Neutrophil (primary cell): ENCODE measurements around the gene NR3C2.

Source experiments
- H3K27ac ChIP-seq: fragments of 200-600 bp; sonication (generic); 2 replicates; pipeline ENCODE4 v1.5.1; 2016; ENCODE audit warnings: mild to moderate bottlenecking, moderate library complexity
- H3K27me3 ChIP-seq: fragments of 200-600 bp; sonication (generic); 2 replicates; pipeline ENCODE4 v1.6.0; 2016; ENCODE audit warnings: mild to moderate bottlenecking
- H3K36me3 ChIP-seq: fragments of 200-600 bp; sonication (generic); 2 replicates; pipeline ENCODE4 v1.5.1; 2017
- H3K4me1 ChIP-seq, 2 experiments: fragments of 200-600 bp in 1 of 2; sonication (generic) in 1 of 2; 1 replicate in 1 of 2; 2 replicates in 1 of 2; pipeline versions ENCODE4 v1.5.1 to v1.6.1; 2013 to 2016; ENCODE audit warnings: low read depth in 1 of 2, low read length in 1 of 2, mild to moderate bottlenecking in 1 of 2, moderate library complexity in 1 of 2; ENCODE audit not compliant: control insufficient read depth in 1 of 2, insufficient read depth in 1 of 2
- H3K4me3 ChIP-seq, 2 experiments: fragments of 200-600 bp in 1 of 2; sonication (generic) in 1 of 2; 1 replicate in 1 of 2; 2 replicates in 1 of 2; pipeline ENCODE4 v1.5.1; 2013 to 2016; ENCODE audit warnings: low read depth in 1 of 2, low read length in 1 of 2, mild to moderate bottlenecking in 1 of 2, moderate library complexity in 1 of 2
- H3K9me3 ChIP-seq: fragments of 200-600 bp; sonication (generic); 2 replicates; pipeline ENCODE4 v1.5.1; 2016
- CTCF ChIP-seq: fragments of 200-600 bp; sonication (generic); IDR thresholded peaks from 2 replicates; pipeline ENCODE4 v1.5.1; 2016; ENCODE audit warnings: antibody characterized with exemption

NR3C2 gene

GRCh38 chr4:148299337-148299736 lies 142.9 kb downstream of the NR3C2 start:
- TF ChIP-seq CTCF, result no peak
- no peaks in the 10 kb centered on the region for H3K36me3 ChIP-seq
- H3K27me3 ChIP-seq, result no peaks in the 10 kb centered on the region
- H3K9me3 ChIP-seq, result no peaks in the 10 kb centered on the region
- H3K4me1 ChIP-seq, result no peaks in the 10 kb centered on the region
- no peak overlapping the region for H3K27ac ChIP-seq
- no peak overlapping the region for H3K4me3 ChIP-seq

- H3K27me3 ChIP-seq, result no peaks in the 10 kb centered on the region
- TF ChIP-seq CTCF, result no peak
- H3K9me3 ChIP-seq, result no peaks in the 10 kb centered on the region
- H3K4me3 ChIP-seq, result no peak overlapping the region
- no peaks in the 10 kb centered on the region for H3K4me1 ChIP-seq
- no peak overlapping the region for H3K27ac ChIP-seq
- H3K36me3 ChIP-seq, result no peaks in the 10 kb centered on the region
Measured at GRCh38 chr4:148296498-148296897, 145.7 kb downstream of the NR3C2 start.

GRCh38 chr4:148295642-148296041 lies 146.6 kb downstream of the NR3C2 start:
- no peak for TF ChIP-seq CTCF
- no peak overlapping the region for H3K27ac ChIP-seq
- no peak overlapping the region for H3K4me3 ChIP-seq
- no peaks in the 10 kb centered on the region for H3K9me3 ChIP-seq
- no peaks in the 10 kb centered on the region for H3K36me3 ChIP-seq
- H3K4me1 ChIP-seq, result no peaks in the 10 kb centered on the region
- no peaks in the 10 kb centered on the region for H3K27me3 ChIP-seq

GRCh38 chr4:148293571-148293970 lies 148.6 kb downstream of the NR3C2 start:
- no peak overlapping the region for H3K4me3 ChIP-seq
- no peaks in the 10 kb centered on the region for H3K4me1 ChIP-seq
- H3K27me3 ChIP-seq, result no peaks in the 10 kb centered on the region
- H3K27ac ChIP-seq, result no peak overlapping the region
- H3K9me3 ChIP-seq, result no peaks in the 10 kb centered on the region
- no peaks in the 10 kb centered on the region for H3K36me3 ChIP-seq
- TF ChIP-seq CTCF, result no peak

DNA sequence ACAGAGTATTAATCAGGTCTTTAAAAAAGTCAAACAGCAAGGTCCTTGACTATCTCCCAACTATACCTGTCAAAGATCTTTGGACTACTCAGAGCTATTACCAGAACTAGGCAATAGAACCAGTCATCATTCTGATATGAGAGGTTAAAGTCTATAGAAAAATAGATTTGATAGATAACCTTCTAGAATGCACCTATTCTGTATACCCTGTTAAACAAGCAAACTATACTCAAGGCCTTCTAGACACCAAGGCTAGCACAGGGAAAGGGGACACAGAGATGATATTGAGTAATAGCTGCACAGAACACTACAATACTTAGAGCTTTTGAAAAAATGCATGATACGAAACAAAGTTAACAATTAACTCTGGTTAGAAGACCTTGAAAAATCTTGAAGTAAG lies 149.5 kb downstream of the NR3C2 start:
- TF ChIP-seq CTCF, result no peak
- Histone ChIP-seq H3K9me3 (no peaks in the 10 kb centered on the region), H3K4me1 (no peaks in the 10 kb centered on the region), H3K4me3 (no peak overlapping the region), H3K27ac (no peak overlapping the region), H3K27me3 (no peaks in the 10 kb centered on the region), H3K36me3 (no peaks in the 10 kb centered on the region)

DNA sequence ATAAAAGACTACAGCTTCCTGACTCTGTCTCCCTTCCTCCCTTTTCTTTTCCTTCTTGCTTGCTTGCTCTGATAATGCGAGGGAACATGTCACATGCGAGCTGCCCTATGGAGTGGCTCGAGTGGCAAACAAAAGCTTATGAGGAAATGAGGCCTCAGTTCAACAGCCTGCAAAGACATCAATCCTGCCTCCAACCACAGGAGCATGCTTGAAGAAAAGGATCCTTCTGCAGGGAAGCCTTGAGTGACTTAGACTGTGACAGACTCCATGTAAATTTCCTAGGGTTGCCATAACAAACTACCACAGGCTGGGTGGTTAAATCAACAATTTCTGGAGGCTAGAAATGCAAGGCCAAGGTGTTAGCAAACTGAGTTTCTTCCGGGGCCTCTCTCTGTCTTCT lies 152.5 kb downstream of the NR3C2 start:
- H3K27ac ChIP-seq, result no peak overlapping the region
- H3K9me3 ChIP-seq, result no peaks in the 10 kb centered on the region
- no peaks in the 10 kb centered on the region for H3K27me3 ChIP-seq
- H3K4me1 ChIP-seq, result no peaks in the 10 kb centered on the region
- no peaks in the 10 kb centered on the region for H3K36me3 ChIP-seq
- no peak overlapping the region for H3K4me3 ChIP-seq
- TF ChIP-seq CTCF, result no peak
